Astrocyte of the cerebellum (primary cell): ENCODE results near the gene SOX15.

Experiments
- DNase-seq: peaks from one replicate; pipeline ENCODE4 v3.0.0-alpha.2; 2011; ENCODE audit warnings: low read depth
- H3K4me3 ChIP-seq: 2 replicates; pipeline ENCODE4 v1.5.1; 2011; ENCODE audit warnings: mild to moderate bottlenecking, low read depth, low read length, moderate library complexity
- CTCF ChIP-seq: IDR thresholded peaks from 2 replicates; pipeline ENCODE4 v1.5.1; 2012; ENCODE audit warnings: low read length, low read depth, moderate library complexity, mild to moderate bottlenecking; ENCODE audit errors: missing control alignments
- in situ Hi-C: cut with HindIII; loops from 2 replicates; pipeline ENCODE4 v1.10.0; 2017; ENCODE audit warnings: low sequenced_read_pairs

The SOX15 gene

GRCh38 chr17:7589204-7589868 is 558 bp downstream of the SOX15 start:
- H3K4me3 ChIP-seq: peak overlapping the region; percentile 21
- peak; percentile 85 for TF ChIP-seq CTCF
- peak; percentile 64 for DNase-seq
- in situ Hi-C loops: no loop called here

GRCh38 chr17:7588553-7589203 is 1.2 kb downstream of the SOX15 start:
- peak overlapping the region; percentile 21 for H3K4me3 ChIP-seq
- DNase-seq: no peak
- in situ Hi-C loops: no loop called here
- no peak for TF ChIP-seq CTCF

- H3K4me3 ChIP-seq: no peak overlapping the region
- TF ChIP-seq CTCF: no peak
- DNase-seq: peak; percentile 87
- in situ Hi-C loops: no loop called here
Observed at GRCh38 chr17:7587420-7588151, 2.3 kb downstream of the SOX15 start.

- in situ Hi-C loops: no loop called here
- DNase-seq: no peak
- H3K4me3 ChIP-seq: no peak overlapping the region
- no peak for TF ChIP-seq CTCF
Observed at GRCh38 chr17:7586673-7587419, 3.0 kb downstream of the SOX15 start.

- DNase-seq: peak; percentile 92
- H3K4me3 ChIP-seq: peak within 1 kb of the TSS; percentile 69
- TF ChIP-seq CTCF: no peak
- in situ Hi-C loops: no loop called here
Observed at GRCh38 chr17:7583253-7584109, 6.4 kb downstream of the SOX15 start, which contains the start of gene MPDU1. Gene MPDU1, plus strand, starts transcription at chr17:7583852. Its CDS starts 11 bp downstream, at chr17:7583863.
